HepG2 (cell line): ENCODE measurements around the gene JUND. TPM values are rescaled to one million over a fixed set of nuclear protein-coding genes. Genes with fewer than 3 reads are reported as not detected.

Experiments used
- ATRX ChIP-seq: sonication (generic); formaldehyde crosslinking; IDR thresholded peaks from 2 replicates; pipeline ENCODE4 v1.4.0; 2020; ENCODE audit warnings: missing genetic modification reagents, borderline replicate concordance
- CHCHD3 ChIP-seq: sonication (generic); formaldehyde crosslinking; IDR thresholded peaks from 2 replicates; pipeline ENCODE4 v1.8.0; 2022; ENCODE audit warnings: mild to moderate bottlenecking, missing genetic modification reagents, moderate library complexity
- FOXA3 ChIP-seq: IDR thresholded peaks from 2 replicates; pipeline ENCODE4 v1.6.1; 2016; ENCODE audit warnings: missing genetic modification reagents, missing compliant biosample characterization
- HMG20A ChIP-seq: IDR thresholded peaks from 2 replicates; pipeline ENCODE4 v1.6.1; 2016; ENCODE audit warnings: borderline replicate concordance
- KAT7 ChIP-seq: IDR thresholded peaks from 2 replicates; pipeline ENCODE4 v1.6.1; 2018; ENCODE audit warnings: borderline replicate concordance, missing compliant biosample characterization
- KLF13 ChIP-seq: sonication (generic); formaldehyde crosslinking; IDR thresholded peaks from 2 replicates; pipeline ENCODE4 v1.4.0; 2020; ENCODE audit warnings: mild to moderate bottlenecking, missing genetic modification reagents
- MED8 ChIP-seq: sonication (generic); formaldehyde crosslinking; IDR thresholded peaks from 2 replicates; pipeline ENCODE4 v1.8.1; 2023; ENCODE audit warnings: mild to moderate bottlenecking, missing genetic modification reagents; ENCODE audit not compliant: insufficient replicate concordance
- NR2F2 ChIP-seq: IDR thresholded peaks from 2 replicates; pipeline ENCODE4 v1.6.1; 2012; ENCODE audit warnings: low read depth, inconsistent platforms, borderline replicate concordance
- SIN3B ChIP-seq: fragments of 150-350 bp; IDR thresholded peaks from 2 replicates; pipeline ENCODE4 v1.6.1; 2014; ENCODE audit warnings: low read length
- SRSF1 ChIP-seq: fragments of 200-400 bp; formaldehyde crosslinking; optimal IDR thresholded peaks from 2 replicates; pipeline ENCODE3; 2017; ENCODE audit warnings: mild to moderate bottlenecking, low read depth, low read length, moderate library complexity
- TMF1 ChIP-seq: sonication (generic); formaldehyde crosslinking; IDR thresholded peaks from 2 replicates; pipeline ENCODE4 v1.8.1; 2022; ENCODE audit warnings: low read depth, missing genetic modification reagents
- ZNF292 ChIP-seq: sonication (generic); formaldehyde crosslinking; IDR thresholded peaks from 2 replicates; pipeline ENCODE4 v1.8.1; 2022; ENCODE audit warnings: mild to moderate bottlenecking, low read depth, missing genetic modification reagents, borderline replicate concordance
- ZNF512 ChIP-seq: sonication (generic); formaldehyde crosslinking; IDR thresholded peaks from 2 replicates; pipeline ENCODE4 v1.4.0; 2020; ENCODE audit warnings: mild to moderate bottlenecking, missing genetic modification reagents
- ZNF547 ChIP-seq: sonication (generic); formaldehyde crosslinking; IDR thresholded peaks from 2 replicates; pipeline ENCODE4 v1.5.1; 2020; ENCODE audit warnings: mild to moderate bottlenecking, missing genetic modification reagents
- ZNF614 ChIP-seq: IDR thresholded peaks from 2 replicates; pipeline ENCODE4 v1.6.1; 2018; ENCODE audit warnings: missing biosample characterization, missing genetic modification reagents, inconsistent platforms, borderline replicate concordance
- ZNF709 ChIP-seq: sonication (generic); formaldehyde crosslinking; IDR thresholded peaks from 2 replicates; pipeline ENCODE4 v1.5.0; 2020; ENCODE audit warnings: mild to moderate bottlenecking, missing genetic modification reagents
- ZNF746 ChIP-seq: sonication (generic); formaldehyde crosslinking; IDR thresholded peaks from 2 replicates; pipeline ENCODE4 v1.8.0; 2022; ENCODE audit warnings: mild to moderate bottlenecking, missing genetic modification reagents
- polyA plus RNA-seq, 8 experiments: library from polyadenylated mRNA; depleted of rRNA in 3 of 8; stranded (reverse) in 7 of 8; unstranded in 1 of 8; fragments of >200 nt; fragmentation: Illumina TruSeq in 4 of 8; extraction: Trizol in 4 of 8; gene quantifications; 2 replicates each; pipeline versions ENCODE4 v1.2.1 to v1.2.3, GENCODE V29; 2011 to 2016; ENCODE audit warnings: low read depth in 4 of 8, missing spikeins in 1 of 8, mixed read lengths in 1 of 8; ENCODE audit not compliant: insufficient read depth in 1 of 8
- total RNA-seq, 5 experiments: library from RNA; depleted of rRNA; stranded (reverse); fragments of >200 nt; fragmentation: Illumina TruSeq; extraction: Trizol; gene quantifications; 2 replicates each; pipeline ENCODE4 v1.2.3, GENCODE V29; 2016; ENCODE audit warnings: low read depth in 1 of 5
- TF ChIP-seq, protein P1 (sequence below): sonication (generic); formaldehyde crosslinking; IDR thresholded peaks from 2 replicates; pipeline ENCODE4 v1.8.0; 2022; ENCODE audit warnings: mild to moderate bottlenecking, missing genetic modification reagents, moderate library complexity
- TF ChIP-seq, protein P2 (sequence below): sonication (generic); formaldehyde crosslinking; conservative IDR thresholded peaks from 2 replicates; pipeline ENCODE4 v1.4.0; 2020; ENCODE audit warnings: missing genetic modification reagents
- TF ChIP-seq, protein P3 (sequence below): sonication (generic); formaldehyde crosslinking; IDR thresholded peaks from 2 replicates; pipeline ENCODE4 v1.4.0; 2020; ENCODE audit warnings: missing genetic modification reagents
- TF ChIP-seq, protein P4 (sequence below): sonication (generic); formaldehyde crosslinking; IDR thresholded peaks from 2 replicates; pipeline ENCODE4 v1.8.0; 2022; ENCODE audit warnings: mild to moderate bottlenecking, missing genetic modification reagents; ENCODE audit not compliant: insufficient replicate concordance

Gene JUND
- total and polyA plus RNA-seq, 2 of the 13 experiments (the other 11 are each of a cell fraction or from before 2014, with no cell fraction given): 41.2 to 59.8 TPM

DNA sequence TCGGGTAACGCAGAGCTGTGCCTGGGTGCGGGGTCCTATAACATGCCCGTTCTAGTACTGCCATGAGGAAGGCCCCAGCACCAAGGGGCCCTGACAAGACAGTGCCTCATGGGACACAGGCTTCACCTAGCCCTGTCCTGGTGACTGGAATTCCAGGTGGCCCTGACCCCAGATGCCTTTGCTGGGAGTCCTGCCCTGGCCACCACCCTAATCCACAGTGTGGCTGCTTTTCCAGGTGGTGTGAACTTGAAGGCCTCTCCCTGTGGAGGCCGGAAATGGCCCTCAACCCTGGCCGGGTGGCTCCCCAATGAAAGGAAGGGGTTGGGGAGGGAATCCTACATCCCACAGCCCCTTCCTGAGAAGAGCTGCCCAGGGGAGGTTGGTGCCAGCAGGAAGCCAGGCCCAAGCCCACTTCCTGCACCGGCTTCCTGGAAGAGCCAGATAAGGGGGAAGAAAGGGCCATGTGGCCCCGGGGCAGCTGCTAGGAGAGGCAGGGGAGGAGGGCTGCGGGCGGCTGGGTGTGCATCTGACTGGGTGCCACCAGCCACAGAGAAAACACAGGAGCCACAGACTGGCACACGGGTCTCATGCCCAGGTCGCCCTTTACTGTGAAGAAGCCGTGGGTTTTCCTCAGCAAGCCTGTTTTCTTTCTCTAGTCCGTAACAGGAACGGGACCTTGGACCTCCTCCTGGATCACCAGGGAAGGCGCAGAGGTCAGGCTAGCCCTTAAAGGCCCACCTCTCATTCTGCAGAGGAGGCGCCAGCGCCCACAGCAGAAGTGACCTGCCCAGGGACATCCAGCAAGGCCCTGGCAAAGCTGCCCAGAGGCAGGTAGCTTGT, 36.8 kb upstream of the JUND start (continued):
- TF ChIP-seq, protein P1, sequence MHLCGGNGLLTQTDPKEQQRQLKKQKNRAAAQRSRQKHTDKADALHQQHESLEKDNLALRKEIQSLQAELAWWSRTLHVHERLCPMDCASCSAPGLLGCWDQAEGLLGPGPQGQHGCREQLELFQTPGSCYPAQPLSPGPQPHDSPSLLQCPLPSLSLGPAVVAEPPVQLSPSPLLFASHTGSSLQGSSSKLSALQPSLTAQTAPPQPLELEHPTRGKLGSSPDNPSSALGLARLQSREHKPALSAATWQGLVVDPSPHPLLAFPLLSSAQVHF: no peak
- TF ChIP-seq, protein P2, sequence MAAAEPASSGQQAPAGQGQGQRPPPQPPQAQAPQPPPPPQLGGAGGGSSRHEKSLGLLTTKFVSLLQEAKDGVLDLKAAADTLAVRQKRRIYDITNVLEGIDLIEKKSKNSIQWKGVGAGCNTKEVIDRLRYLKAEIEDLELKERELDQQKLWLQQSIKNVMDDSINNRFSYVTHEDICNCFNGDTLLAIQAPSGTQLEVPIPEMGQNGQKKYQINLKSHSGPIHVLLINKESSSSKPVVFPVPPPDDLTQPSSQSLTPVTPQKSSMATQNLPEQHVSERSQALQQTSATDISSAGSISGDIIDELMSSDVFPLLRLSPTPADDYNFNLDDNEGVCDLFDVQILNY (CRISPR knock-in tag): no peak
- TF ChIP-seq, protein P3, sequence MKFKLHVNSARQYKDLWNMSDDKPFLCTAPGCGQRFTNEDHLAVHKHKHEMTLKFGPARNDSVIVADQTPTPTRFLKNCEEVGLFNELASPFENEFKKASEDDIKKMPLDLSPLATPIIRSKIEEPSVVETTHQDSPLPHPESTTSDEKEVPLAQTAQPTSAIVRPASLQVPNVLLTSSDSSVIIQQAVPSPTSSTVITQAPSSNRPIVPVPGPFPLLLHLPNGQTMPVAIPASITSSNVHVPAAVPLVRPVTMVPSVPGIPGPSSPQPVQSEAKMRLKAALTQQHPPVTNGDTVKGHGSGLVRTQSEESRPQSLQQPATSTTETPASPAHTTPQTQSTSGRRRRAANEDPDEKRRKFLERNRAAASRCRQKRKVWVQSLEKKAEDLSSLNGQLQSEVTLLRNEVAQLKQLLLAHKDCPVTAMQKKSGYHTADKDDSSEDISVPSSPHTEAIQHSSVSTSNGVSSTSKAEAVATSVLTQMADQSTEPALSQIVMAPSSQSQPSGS: no peak; the same call in 1 of the 2 replicates
- TF ChIP-seq NR2F2: 0 out of 2 replicates have a peak, but pooled peaks have one; percentile 13
- TF ChIP-seq FOXA3 (CRISPR knock-in tag): peak; percentile 8; the same call in 1 of the 2 replicates
- TF ChIP-seq HMG20A: no peak
- no peak for TF ChIP-seq KAT7 (CRISPR knock-in tag)
- TF ChIP-seq MED8 (CRISPR knock-in tag): no peak
- TF ChIP-seq SIN3B: no peak
- TF ChIP-seq ZNF709 (CRISPR knock-in tag): peak; percentile 73; the same call in 1 of the 2 replicates
- peak; percentile 54 for TF ChIP-seq ZNF547
- TF ChIP-seq ZNF292 (CRISPR knock-in tag): peak; percentile 58
- no peak for TF ChIP-seq ZNF512
- no peak for TF ChIP-seq ATRX (CRISPR knock-in tag)
- TF ChIP-seq TMF1: no peak
- TF ChIP-seq ZNF614 (CRISPR knock-in tag): no peak
- TF ChIP-seq ZNF746 (CRISPR knock-in tag): peak; percentile 43
- TF ChIP-seq SRSF1: no peak
- TF ChIP-seq KLF13 (CRISPR knock-in tag): no peak
- TF ChIP-seq, protein P4, sequence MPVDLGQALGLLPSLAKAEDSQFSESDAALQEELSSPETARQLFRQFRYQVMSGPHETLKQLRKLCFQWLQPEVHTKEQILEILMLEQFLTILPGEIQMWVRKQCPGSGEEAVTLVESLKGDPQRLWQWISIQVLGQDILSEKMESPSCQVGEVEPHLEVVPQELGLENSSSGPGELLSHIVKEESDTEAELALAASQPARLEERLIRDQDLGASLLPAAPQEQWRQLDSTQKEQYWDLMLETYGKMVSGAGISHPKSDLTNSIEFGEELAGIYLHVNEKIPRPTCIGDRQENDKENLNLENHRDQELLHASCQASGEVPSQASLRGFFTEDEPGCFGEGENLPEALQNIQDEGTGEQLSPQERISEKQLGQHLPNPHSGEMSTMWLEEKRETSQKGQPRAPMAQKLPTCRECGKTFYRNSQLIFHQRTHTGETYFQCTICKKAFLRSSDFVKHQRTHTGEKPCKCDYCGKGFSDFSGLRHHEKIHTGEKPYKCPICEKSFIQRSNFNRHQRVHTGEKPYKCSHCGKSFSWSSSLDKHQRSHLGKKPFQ: peak; percentile 97
- TF ChIP-seq CHCHD3 (CRISPR knock-in tag): no peak
